Measurements from ENCODE around the gene NPAS3.

- TF ChIP-seq GATA2 (IDR thresholded peaks at IDR 0.05; ENCODE audit: low read depth, low read length) (no peak), GATA3 (IDR thresholded peaks at IDR 0.05; ENCODE audit: low read depth, low read length) (no peak)
These were observed 582.5 kb downstream of the NPAS3 start for GRCh38 chr14:33521192-33521591.
